Glomerular visceral epithelial cell (primary cell): ENCODE results near the gene ANKS6.

ENCODE experiments used
- DNase-seq: peaks from one replicate; pipeline ENCODE4 v3.0.0-alpha.2; 2016; ENCODE audit errors: extremely low spot score

The ANKS6 gene

DNA sequence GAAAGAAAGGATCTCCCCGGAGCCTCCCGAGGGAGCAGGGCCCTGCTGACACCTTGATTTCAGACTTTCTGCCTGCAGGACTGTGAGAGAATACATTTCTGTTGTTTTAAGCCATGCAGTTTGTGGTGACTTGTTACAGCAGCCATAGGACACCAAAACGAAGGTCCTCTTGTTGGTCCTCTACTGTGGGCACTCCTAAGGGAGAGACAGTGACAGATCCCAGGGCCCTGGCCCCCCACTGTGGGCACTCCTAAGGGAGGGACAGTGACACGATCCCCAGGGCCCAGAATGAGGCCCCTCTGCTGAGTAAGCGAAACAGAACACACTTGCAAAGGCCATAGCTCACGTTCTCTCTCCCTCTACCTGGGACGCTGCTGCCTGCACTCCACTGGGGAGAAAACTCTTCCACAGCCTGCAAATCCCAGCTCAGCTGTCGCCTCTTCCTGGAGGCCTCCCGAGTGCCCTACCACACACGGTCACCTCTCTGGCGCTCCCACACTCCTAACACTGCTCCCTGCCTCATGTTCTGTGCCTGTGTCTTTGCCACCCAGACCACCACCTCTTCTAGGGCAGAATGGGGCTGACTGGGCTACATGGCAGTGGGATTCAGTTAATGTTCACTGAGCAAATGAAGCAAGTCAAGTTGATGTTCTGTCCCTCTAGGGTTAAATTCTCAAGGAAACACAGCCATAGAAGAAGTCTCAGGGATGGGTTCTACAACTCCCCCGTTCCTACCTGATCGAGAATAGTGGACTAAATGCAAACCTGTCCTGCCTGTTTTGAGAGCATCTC is 23.8 kb downstream of the ANKS6 start:
- no peak for DNase-seq

DNA sequence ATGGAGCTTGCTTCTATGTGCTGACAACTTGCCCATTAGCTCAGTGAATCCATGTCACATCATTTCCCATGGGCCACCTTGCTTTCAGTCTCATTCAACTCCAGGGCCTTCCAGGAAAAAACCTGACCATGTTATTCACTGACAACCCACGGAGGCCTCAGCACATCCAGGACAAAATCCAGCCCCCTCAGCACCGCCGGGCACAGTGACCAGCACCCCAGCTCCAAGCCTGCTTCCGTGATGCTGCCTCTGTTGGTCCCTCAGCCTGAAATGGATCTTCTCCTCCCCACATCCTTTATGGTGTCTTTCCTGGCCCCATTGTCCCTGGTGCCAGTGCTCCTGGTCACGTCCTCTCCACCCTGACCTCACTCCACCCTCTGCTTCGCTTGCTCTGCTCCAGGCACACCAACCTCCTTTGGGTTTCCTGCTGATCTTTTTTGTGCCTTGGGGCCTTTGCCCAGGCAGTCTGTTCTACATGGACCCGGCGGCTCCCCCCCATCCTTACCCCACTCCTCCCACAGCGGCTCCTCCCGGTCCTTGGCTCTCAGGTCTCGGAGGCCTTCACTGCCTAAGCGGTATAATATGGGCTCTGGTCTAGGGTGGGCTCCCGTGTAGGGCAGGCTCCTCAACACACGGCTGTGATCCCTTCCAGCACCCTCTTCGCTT is 25.0 kb downstream of the ANKS6 start:
- DNase-seq = no peak

DNA sequence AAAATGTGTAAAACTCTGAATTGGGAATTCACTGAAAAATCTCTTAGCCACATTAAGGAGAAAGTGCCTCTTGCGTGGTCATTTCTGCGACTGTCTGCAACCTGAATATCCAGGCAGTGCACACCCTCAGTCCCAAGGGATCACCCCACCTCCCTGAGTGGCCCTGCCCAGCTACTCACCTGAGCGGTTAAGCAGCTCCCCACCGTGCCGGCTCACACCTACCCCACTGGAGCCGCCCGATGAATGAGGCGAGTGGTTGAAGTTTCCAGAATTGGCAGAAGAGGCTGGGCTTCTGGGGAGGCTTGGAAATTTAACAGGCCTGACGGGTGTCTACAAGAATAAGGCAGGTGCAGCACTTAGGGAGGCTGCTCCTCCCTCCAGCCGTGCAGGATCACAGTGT is 25.6 kb downstream of the ANKS6 start:
- no peak for DNase-seq

DNA sequence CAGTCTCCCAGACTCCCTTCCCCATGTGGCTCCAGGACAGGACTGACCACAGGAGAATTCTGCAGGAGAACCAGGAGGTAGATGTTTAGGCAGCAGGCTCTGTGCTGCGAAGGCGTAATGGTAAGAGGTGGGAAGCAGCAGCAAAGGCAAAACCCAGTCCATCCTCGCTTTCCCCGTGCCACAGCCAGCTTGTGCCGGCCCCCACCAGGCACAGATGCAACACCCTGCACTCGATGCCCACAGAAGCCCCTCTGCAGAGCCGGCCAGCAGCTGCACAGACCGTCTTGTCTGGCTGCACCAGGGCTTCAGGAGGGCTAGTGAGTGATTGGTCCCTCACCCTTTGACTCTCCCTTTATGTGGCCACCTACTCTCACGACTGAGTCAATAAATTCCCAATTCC is 28.0 kb downstream of the ANKS6 start:
- DNase-seq = no peak

DNA sequence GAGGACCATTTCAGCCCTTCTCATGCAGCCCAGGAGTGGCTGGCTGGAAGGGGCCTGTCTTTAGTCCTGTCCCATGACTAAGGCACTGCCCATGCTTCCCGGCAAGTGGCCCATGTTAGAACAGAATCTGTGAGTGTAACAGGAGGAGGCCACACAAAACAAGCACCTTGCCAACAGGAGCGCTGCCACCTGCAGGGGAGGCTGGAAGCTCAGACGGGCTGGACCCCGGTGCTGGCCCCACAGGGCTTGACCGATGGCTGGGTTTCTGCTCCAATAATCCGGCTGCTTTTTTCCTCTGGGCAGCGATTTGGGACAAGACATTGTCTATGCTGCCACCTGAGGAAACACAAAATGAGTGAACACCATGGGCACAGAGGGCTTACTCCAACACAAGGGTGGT is 28.4 kb downstream of the ANKS6 start:
- no peak for DNase-seq

DNA sequence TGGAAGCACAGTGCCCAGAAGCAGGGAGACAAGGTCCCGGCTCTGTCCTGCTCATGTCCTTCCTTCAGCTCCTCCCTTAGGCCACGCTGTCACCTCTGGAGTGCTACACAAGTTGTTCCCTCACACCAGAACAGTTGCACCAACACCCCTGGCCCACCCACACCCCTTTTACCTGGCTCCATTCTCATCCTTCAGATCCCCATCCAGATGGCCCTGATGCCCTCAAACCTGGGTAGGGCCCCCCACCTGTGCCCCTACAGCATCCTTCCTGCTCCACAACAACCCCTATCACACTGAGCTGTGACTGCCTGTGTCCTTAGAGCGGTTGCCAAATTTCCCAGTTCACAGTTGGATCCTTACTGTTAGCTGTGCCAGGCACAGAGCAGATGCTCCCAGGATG is 29.2 kb downstream of the ANKS6 start:
- no peak for DNase-seq

DNA sequence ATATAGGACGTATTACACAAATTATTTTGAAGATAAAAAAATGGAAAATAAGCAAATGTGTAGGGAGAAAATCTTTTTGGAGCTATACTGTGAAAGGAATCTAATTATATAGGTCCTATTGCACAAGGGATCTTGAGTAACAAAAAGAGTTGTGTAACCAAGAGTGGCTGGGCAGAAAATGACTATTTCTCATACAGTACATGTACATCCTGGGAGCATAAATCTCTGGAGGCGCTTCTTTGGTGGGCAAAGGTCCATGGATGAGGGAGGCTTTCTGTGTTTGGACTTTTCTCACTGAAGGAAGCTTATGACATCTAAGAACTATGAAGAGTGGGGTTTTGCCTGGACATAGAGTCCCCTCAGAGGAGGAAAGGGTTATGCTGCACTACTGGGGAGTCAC is 29.8 kb downstream of the ANKS6 start:
- no peak for DNase-seq

DNA sequence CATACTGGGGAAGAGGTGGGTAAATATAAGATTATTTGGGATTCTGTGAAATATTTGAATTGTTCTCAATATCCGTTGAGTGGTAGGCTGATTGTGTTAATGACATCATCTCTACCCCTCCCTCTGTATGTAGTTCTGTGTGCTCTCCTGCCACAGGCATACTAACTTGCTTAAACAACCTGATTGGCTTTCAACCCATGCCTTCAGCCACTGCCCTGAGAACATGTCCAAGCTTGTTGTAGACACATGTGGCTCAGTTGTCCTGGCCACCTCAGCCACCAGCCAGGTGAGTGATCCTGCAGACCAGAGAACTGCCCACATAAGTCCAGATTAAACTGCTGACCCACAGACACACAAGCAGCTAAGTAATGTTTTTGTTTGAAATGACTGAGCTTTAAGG is 31.1 kb downstream of the ANKS6 start:
- no peak for DNase-seq

DNA sequence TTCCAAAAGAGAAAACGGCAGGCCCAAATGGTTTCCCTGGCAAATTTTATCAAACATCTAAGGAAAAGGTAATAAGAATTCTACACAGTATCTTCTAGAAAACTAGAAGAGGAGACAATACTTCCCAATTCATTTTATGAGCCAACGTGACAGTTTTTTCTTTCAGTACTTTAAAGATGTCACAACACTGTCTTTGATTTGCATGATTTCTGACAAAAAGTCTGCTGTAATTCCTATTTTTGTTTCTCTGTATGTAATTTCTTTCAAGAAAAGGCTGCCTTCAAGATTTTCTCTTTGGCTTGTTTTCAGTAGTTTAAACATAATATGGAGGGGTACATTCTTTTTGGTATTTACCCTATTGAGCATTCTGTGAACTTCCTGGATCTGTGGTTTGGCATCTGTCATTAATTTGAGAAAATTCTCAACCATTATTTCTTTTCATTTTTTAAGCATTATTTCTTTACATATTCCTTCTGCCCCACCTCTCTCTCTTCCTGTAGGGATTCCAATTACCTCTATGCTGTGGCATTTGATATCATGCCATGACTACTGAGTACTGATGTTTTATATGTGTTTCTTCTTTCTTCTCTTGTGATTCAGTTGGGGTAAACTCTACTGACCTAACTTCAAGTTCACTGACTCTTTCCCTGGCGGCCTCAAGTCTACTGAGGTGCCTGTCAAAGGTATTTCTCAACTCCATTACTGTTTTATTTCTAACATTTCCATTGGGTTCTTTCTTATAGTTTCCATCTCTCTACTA is 32.2 kb downstream of the ANKS6 start:
- DNase-seq = no peak

DNA sequence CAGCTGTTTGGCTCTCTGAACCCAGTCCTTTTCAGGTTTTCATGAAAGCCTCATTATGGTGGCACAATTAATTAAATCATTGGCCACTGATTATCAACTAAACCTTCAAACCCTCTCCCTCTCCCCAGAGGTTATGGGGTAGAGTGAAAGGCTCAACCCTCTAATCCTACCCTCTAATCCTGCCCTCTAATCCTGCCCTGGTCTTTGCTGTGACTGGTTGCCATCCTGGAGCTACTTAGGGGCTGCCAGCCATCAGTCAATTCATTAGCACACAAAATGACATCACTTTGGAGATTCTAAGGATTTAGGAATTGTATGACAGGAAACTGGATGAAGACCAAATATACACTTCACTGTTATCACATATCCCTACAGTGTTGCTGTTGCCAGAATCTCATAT is 36.1 kb downstream of the ANKS6 start:
- no peak for DNase-seq

DNA sequence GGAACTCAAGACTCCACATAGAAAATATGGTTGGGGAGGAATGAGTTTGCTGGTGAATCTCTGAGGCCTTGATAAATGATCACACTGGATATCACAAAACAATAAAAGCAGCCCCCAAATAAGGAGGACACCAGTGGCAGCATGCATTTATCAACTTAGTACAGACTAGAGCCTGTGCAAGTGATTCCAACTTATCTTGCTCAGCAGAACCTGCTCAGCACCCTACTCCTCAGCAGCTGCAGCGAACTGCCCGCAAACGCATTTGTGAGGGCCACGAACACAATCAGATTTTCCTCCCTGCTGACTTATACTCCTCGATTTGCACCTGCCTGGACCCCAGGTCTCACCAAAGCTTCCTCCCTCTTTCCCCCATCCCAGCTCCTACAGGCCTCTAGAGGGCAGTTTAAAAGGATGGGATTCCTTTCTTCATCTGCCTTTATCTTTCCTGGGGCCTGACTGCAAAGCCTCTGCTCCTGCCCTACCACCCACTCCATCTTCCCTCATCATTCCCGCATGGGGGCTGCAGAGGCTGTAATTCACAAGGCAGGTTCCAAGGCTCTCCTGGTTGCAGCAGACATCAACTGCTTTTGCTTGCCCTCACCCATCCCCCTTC is 41.2 kb downstream of the ANKS6 start:
- DNase-seq = no peak

DNA sequence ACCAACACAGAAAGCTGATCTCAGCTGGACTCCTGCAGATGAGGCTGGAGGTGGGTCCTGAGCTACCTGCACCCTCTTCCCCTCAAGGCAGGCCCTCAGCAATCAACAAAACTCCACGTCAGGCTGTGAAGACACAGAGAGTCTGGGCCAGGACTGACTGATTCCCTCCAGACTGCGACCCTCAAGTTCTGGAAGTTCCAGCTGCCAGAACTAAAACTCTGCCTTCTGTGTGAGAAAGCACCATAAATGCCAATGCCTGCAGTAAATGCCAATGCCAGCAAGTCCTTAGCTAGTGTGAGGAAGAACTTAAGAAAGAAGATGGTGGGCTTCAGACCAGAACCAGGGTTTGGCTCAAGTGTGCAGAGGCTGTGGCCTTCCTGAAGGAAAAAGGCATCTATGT is 45.1 kb downstream of the ANKS6 start:
- no peak for DNase-seq

DNA sequence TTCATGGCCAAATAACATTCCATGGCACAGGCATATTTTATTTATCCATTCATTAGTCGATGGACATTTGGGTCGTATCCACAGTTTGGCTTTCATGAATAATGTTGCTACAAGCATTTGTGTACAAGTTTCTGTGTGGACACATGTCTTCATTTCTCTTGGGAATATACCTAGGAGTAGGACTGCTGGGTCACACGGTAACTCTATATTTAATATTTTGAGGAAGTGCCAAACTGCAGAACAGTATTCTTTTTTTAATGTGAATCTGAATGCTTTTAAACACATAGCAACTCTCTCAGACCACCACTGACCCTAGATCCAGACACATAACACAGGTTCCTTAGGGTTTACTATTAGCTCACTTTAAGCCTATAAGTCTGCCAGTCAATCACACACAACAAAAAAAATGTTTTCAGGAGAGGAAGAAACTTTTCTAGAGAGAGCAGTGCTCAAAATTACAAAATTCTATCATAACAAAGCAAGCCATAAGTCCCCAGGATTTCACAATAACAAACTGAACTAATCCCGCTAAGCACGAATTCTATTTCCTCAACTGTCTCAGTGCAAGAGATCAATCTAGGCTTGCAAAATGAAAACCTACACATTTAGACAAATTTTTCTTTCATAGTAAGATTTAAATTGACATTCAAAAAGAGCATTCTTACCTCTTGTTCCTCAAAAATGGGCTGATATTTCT is 45.8 kb downstream of the ANKS6 start:
- no peak for DNase-seq

DNA sequence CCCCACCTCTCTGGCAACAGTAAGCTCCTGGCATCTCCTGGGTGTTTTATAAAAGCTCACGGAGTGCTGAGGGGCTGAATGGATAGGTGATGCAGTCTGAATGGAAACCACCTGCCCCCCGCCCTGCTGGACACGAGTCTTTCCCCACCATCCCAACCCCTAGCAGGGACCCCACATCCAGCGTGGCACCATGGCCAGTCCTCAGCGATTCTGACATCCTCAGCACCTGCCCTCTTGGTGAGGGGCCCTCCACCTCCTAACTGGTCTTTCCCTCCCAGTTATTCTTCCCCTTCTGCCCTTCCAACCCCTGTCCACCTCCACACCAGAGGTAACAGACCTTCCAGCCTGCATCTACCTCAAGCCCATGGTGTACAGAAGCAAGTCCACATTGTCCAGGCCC is 48.9 kb downstream of the ANKS6 start:
- no peak for DNase-seq

DNA sequence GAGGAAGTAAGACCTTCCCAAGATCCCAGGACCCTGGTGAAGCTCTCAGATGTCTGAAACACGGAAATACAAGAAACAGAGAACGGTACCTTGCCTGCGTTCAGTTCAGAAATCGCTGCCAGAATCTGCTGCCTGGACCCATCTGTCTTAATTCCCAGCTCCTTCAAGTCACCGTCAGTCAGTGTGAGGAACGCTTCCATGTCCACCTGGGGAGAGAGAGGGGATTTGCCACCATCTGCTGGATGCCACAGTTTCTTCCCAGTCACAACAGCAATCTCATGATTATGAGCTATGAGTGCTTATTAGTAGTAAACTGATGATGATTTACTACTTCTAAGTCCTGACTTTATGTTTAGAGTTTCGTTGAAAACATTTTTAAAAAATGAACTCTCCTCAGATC is 50.9 kb downstream of the ANKS6 start:
- DNase-seq = no peak

DNA sequence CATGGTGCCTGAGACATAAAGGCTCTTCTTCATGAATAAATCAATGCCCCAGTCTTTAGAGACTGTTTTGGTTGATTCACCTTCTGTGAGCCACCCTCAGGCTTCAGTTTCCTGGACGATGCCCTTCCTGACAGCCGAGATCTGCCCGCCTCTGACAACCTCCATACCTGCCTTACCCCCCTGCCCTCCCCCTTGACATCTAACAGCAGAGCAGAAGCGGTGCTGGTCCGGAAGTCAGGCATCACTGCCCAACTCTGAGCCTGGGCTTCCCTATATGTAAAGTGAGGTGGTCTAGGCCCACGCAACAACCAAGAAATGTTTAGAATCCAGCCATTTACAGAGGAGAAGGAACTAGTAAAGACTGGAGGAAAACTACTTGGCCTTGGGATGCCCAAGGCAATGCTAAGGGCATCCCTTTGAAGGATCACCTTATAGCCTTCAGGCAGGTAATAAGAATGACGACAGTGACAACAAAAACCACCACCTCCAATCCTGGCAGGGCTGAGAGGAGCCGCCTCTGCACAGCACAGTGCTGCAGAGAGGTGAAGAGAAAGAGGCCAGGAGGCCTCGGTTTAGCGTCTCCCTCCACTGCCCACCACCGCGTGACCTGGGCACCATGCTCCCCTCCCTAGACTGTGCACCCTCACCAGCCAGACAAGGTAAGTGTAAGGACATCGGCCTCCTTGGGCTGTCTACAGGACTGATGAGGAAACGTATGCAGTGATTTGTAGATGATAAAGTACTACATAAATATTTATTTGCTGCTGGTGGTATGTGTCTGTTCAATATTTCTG is 52.3 kb downstream of the ANKS6 start:
- no peak for DNase-seq

DNA sequence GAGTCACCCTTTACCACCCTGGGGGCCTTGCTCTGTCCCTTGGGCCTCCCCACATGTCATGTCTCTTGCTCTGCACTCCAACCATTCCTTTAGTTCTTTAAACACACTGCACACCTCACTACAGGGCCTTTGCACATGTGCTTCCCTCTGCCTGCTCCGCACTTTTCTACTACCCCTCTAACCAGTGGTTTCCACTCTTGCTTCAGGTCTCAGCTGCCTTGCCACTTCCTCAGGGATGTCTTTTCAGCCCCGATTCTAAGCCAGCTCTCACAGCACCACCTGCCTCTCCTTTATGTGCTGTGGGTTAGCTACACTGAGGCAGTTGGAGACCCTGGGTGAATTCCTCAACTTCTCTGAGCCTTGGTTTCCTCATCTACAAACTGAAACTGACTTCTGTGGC is 53.0 kb downstream of the ANKS6 start:
- DNase-seq = no peak

DNA sequence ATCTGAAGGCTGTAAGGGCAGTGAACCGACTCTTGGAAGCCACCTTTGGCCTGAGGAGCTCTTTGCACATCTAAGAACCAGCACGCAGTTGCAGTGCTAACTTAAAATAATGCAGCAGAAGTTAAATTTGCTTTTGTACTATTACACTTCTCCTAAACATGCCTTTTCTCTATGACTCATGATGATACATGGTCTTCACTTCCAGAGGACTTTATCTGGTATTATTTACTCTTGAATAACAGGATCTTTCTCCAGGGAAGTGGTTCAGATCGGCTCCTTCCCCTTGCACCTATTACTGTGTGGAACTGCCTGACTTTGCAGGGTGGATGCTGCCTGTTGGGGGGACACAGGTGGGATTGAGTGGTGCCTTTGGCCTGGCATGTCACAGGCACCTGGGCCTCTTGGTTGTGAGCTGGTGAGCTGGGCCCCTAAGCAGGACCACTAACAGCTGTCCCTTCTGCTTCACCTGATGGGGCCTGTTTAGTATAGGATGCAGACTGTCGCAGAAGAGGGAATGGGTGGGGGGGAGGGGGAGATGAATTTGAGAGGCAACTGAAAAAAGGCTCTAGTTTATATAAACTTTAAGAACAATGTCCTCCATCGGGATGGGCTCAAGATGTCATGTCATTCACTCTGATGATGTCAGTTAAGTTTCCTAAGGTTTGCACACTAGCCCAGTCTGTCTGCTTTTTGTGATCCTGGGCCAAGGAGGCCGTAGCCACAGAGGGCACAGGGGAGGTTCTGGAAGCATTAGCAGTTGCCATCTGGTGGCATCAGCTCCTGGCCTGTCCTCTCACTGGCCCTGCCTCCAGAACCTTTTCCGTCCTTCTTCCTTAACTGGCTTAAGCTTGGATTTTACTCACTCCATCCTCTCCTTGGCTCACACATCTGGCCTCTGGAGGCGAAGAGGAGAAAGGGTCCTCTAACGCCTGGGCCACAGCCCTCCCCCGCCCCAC is 53.8 kb downstream of the ANKS6 start:
- DNase-seq = no peak

DNA sequence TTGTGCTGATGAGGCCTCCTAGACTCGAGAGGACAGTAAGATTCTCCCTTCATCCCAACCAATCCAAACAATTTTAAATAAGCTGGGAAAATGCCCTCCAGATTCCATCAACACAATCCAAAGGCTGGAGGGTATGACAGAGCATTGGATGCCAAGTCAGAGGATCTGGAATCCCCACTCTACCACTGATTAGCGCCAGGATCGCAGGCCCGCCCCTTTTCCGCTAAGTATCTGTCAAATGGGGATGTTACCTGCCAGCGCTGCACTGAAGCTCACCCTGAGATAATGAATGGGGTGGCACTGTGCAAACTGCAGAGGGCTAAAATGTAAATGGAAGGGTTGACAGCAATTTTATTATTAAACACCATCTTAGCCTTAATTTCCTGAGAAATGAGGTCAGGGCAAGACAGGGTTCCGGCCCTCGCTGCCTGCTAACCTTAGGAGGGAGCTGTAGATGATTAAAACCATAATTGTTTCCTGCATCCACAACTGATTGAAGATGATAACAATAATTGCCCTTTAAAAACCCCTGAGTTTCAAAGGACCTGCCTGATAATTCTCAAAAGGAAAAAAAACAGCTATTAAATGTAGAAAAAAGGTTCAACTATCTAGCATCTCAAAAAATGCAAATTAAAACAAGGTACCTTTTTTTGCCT is 56.0 kb downstream of the ANKS6 start:
- no peak for DNase-seq
